Astrocyte of the cerebellum (primary cell): ENCODE measurements around the gene LHX8.

ENCODE experiments used
- DNase-seq: peaks from one replicate; pipeline ENCODE4 v3.0.0-alpha.2; 2011; ENCODE audit warnings: low read depth
- H3K4me3 ChIP-seq: 2 replicates; pipeline ENCODE4 v1.5.1; 2011; ENCODE audit warnings: mild to moderate bottlenecking, low read depth, low read length, moderate library complexity
- CTCF ChIP-seq: IDR thresholded peaks from 2 replicates; pipeline ENCODE4 v1.5.1; 2012; ENCODE audit warnings: low read length, low read depth, moderate library complexity, mild to moderate bottlenecking; ENCODE audit errors: missing control alignments
- in situ Hi-C: cut with HindIII; loops from 2 replicates; pipeline ENCODE4 v1.10.0; 2017; ENCODE audit warnings: low sequenced_read_pairs

LHX8 gene

GRCh38 chr1:75152092-75152491 is 17.9 kb downstream of the LHX8 start:
- in situ Hi-C loops, result no loop called here
- H3K4me3 ChIP-seq, result no peak overlapping the region
- no peak for DNase-seq
- TF ChIP-seq CTCF, result no peak

GRCh38 chr1:75159154-75159553 is 25.0 kb downstream of the LHX8 start:
- H3K4me3 ChIP-seq, result no peak overlapping the region
- in situ Hi-C loops, result no loop called here
- DNase-seq, result no peak
- no peak for TF ChIP-seq CTCF

- no peak for DNase-seq
- TF ChIP-seq CTCF, result no peak
- no peak overlapping the region for H3K4me3 ChIP-seq
These were observed 31.1 kb downstream of the LHX8 start for GRCh38 chr1:75165264-75165663.

GRCh38 chr1:75166821-75167220 is 32.6 kb downstream of the LHX8 start:
- H3K4me3 ChIP-seq, result no peak overlapping the region
- no peak for TF ChIP-seq CTCF
- DNase-seq, result no peak
- in situ Hi-C loops, result no loop called here

More at GRCh38 chr1:75165264-75165663, 31.1 kb downstream of the LHX8 start:
- in situ Hi-C loops, result no loop called here

- no peak overlapping the region for H3K4me3 ChIP-seq
- TF ChIP-seq CTCF, result no peak
- in situ Hi-C loops, result no loop called here
- no peak for DNase-seq
These were observed 35.8 kb downstream of the LHX8 start for GRCh38 chr1:75170011-75170410.

GRCh38 chr1:75170981-75171380 is 36.8 kb downstream of the LHX8 start:
- no peak for TF ChIP-seq CTCF
- no peak for DNase-seq
- in situ Hi-C loops, result no loop called here
- no peak overlapping the region for H3K4me3 ChIP-seq

GRCh38 chr1:75171876-75172275 is 37.7 kb downstream of the LHX8 start:
- no peak for TF ChIP-seq CTCF
- DNase-seq, result no peak
- in situ Hi-C loops, result no loop called here
- H3K4me3 ChIP-seq, result no peak overlapping the region
